ENCODE measurements around the gene USP54.

The USP54 gene

GRCh38 chr10:73456187-73456890, 134.8 kb downstream of the USP54 start:
- POLR2A ChIA-PET = no interaction called here
- no peak for DNase-seq (ENCODE audit: extremely low spot score)
- CTCF ChIA-PET = no interaction called here
- TF ChIP-seq LEF1 (IDR thresholded peaks at IDR 0.05; ENCODE audit: borderline replicate concordance) (no peak), HDGF (IDR thresholded peaks at IDR 0.05; ENCODE audit: borderline replicate concordance) (no peak), SUZ12 (IDR thresholded peaks at IDR 0.05) (no peak), FOXA1 (IDR thresholded peaks at IDR 0.05) (no peak), CTBP1 (IDR thresholded peaks at IDR 0.05; ENCODE audit: borderline replicate concordance) (no peak), NFRKB (IDR thresholded peaks at IDR 0.05) (no peak), FOXK2 (IDR thresholded peaks at IDR 0.05) (no peak), ELF4 (IDR thresholded peaks at IDR 0.05) (no peak), FOXM1 (IDR thresholded peaks at IDR 0.05; ENCODE audit: borderline replicate concordance) (no peak), ZNF384 (IDR thresholded peaks at IDR 0.05) (no peak), BHLHE40 (IDR thresholded peaks at IDR 0.05; ENCODE audit: borderline replicate concordance) (no peak), ARNT (IDR thresholded peaks at IDR 0.05) (no peak), SP1 (IDR thresholded peaks at IDR 0.05) (no peak), TARDBP (IDR thresholded peaks at IDR 0.05) (no peak), PKNOX1 (IDR thresholded peaks at IDR 0.05) (no peak), L3MBTL2 (conservative IDR thresholded peaks at IDR 0.05) (no peak)

- DNase-seq (ENCODE audit: extremely low spot score) = no peak
- ChIA-PET CTCF (no interaction called here), POLR2A (no interaction called here)
- TF ChIP-seq FOXA1 (IDR thresholded peaks at IDR 0.05) (no peak), LEF1 (IDR thresholded peaks at IDR 0.05; ENCODE audit: borderline replicate concordance) (no peak), L3MBTL2 (conservative IDR thresholded peaks at IDR 0.05) (no peak), BHLHE40 (IDR thresholded peaks at IDR 0.05; ENCODE audit: borderline replicate concordance) (no peak), PKNOX1 (IDR thresholded peaks at IDR 0.05) (no peak), ELF4 (IDR thresholded peaks at IDR 0.05) (no peak), CTBP1 (IDR thresholded peaks at IDR 0.05; ENCODE audit: borderline replicate concordance) (no peak), ZNF384 (IDR thresholded peaks at IDR 0.05) (no peak), SUZ12 (IDR thresholded peaks at IDR 0.05) (no peak), SP1 (IDR thresholded peaks at IDR 0.05) (no peak), TARDBP (IDR thresholded peaks at IDR 0.05) (no peak)
Observed at GRCh38 chr10:73449113-73449512, 142.0 kb downstream of the USP54 start.

GRCh38 chr10:73448384-73448783, 142.8 kb downstream of the USP54 start:
- POLR2A ChIA-PET = no interaction called here
- CTCF ChIA-PET = no interaction called here
- no peak for DNase-seq (ENCODE audit: extremely low spot score)
- no peak for TF ChIP-seq ZNF384 (IDR thresholded peaks at IDR 0.05)
- no peak for TF ChIP-seq CTBP1 (IDR thresholded peaks at IDR 0.05; ENCODE audit: borderline replicate concordance)
- TF ChIP-seq HDGF (IDR thresholded peaks at IDR 0.05; ENCODE audit: borderline replicate concordance) = no peak
- TF ChIP-seq SP1 (IDR thresholded peaks at IDR 0.05) = no peak
- no peak for TF ChIP-seq FOXM1 (IDR thresholded peaks at IDR 0.05; ENCODE audit: borderline replicate concordance)

Measured in HEK293T (cell line).